T-helper 22 cell (primary cell): ENCODE results near the gene TREH.
A peak's percentile ranks its signal among the peaks of the same experiment; 100 is the strongest.

Experiments
- DNase-seq: peaks from one replicate; pipeline ENCODE4 v3.0.0-alpha.2; 2020; ENCODE audit warnings: low read depth

Gene TREH

GRCh38 chr11:118663381-118663780, 16.1 kb downstream of the TREH start:
- DNase-seq, result no peak

GRCh38 chr11:118662401-118663271, 16.8 kb downstream of the TREH start:
- DNase-seq, result no peak

GRCh38 chr11:118661425-118662301, 17.8 kb downstream of the TREH start:
- DNase-seq, result no peak

- no peak for DNase-seq
These were observed 18.6 kb downstream of the TREH start for GRCh38 chr11:118660681-118661424.

- no peak for DNase-seq
These were observed 19.3 kb downstream of the TREH start for GRCh38 chr11:118659953-118660680.

- peak; percentile 62 for DNase-seq
These were observed 20.0 kb downstream of the TREH start for GRCh38 chr11:118659314-118659952.

GRCh38 chr11:118658429-118659313, 20.8 kb downstream of the TREH start:
- DNase-seq, result no peak

GRCh38 chr11:118657709-118658428, 21.6 kb downstream of the TREH start:
- no peak for DNase-seq

- DNase-seq, result no peak
These were observed 22.2 kb downstream of the TREH start for GRCh38 chr11:118657238-118657637.

- no peak for DNase-seq
These were observed 22.8 kb downstream of the TREH start for GRCh38 chr11:118656563-118657165.

- no peak for DNase-seq
These were observed 23.8 kb downstream of the TREH start for GRCh38 chr11:118655486-118656190.

GRCh38 chr11:118653684-118654390, 25.6 kb downstream of the TREH start:
- DNase-seq, result no peak

- DNase-seq, result no peak
These were observed 26.7 kb downstream of the TREH start for GRCh38 chr11:118652681-118653181.

GRCh38 chr11:118651820-118652219, 27.6 kb downstream of the TREH start:
- no peak for DNase-seq

GRCh38 chr11:118650366-118650765, 29.1 kb downstream of the TREH start:
- DNase-seq, result no peak

GRCh38 chr11:118649941-118650340, 29.5 kb downstream of the TREH start:
- DNase-seq, result no peak

- DNase-seq, result no peak
These were observed 31.2 kb downstream of the TREH start for GRCh38 chr11:118648291-118648690.
